ENCODE results near the gene EXOC2.

GRCh38 chr6:475314-475713 is 217.6 kb downstream of the EXOC2 start:
- TF ChIP-seq POLR2A (IDR thresholded peaks at IDR 0.05) (no peak), CTCF (IDR thresholded peaks at IDR 0.05) (no peak)

All from adrenal gland (tissue), 5 donors.